Mucosa of descending colon (tissue), 3 donors: Measurements from ENCODE around the gene HBA2. TPM values are rescaled to one million over a fixed set of nuclear protein-coding genes. Genes with fewer than 3 reads are reported as not detected.
A peak's percentile ranks its signal among the peaks of the same experiment; 100 is the strongest.
"Not testable (repeated sequence)": the region's sequence is repeated elsewhere in the genome, so short reads cannot be mapped to it uniquely, and the experiment has no call there.

ENCODE experiments used
- ATAC-seq: fragments of 200-7000 bp; cut with Tn5 transposase; one replicate; pipeline ENCODE4 v1.9.1; 2020; ENCODE audit warnings: mild to moderate bottlenecking, moderate library complexity
- DNase-seq, 3 donors: peaks; one replicate each; pipeline ENCODE4 v3.0.0-alpha.2; 2020
- H3K36me3 ChIP-seq: fragments of 200-600 bp; one replicate; pipeline ENCODE4 v1.8.0; 2021; ENCODE audit warnings: low read depth, mild to moderate bottlenecking
- H3K4me1 ChIP-seq: fragments of 200-600 bp; one replicate; pipeline ENCODE4 v1.8.0; 2021; ENCODE audit warnings: low read depth, mild to moderate bottlenecking
- H3K4me3 ChIP-seq: fragments of 200-600 bp; one replicate; pipeline ENCODE4 v1.8.0; 2021; ENCODE audit warnings: mild to moderate bottlenecking
- H3K9me3 ChIP-seq: fragments of 200-600 bp; one replicate; pipeline ENCODE4 v1.8.0; 2021; ENCODE audit warnings: mild to moderate bottlenecking
- intact Hi-C, 2 donors: fragments of 100-400 bp; cut with DNase I in 1 of 2; cut with micrococcal nuclease in 1 of 2; formaldehyde crosslinking; loops; one replicate each; pipeline versions ENCODE4 v1.11.0 to v1.11.1; 2022; cut with DNase I, micrococcal nuclease
- total RNA-seq, 3 donors: library from RNA; stranded (reverse); fragmentation: NEBNext Ultra II Directional in 2 of 3; extraction: Animal tissue kit (Norgen Biotek cat#: 25700) in 2 of 3; gene quantifications; one replicate each; pipeline versions ENCODE4 v1.2.1 to v1.2.4, GENCODE V29; 2021 to 2023
- TF ChIP-seq, protein P1 (sequence below): fragments of 200-600 bp; IDR thresholded peaks from one replicate; pipeline ENCODE4 v1.8.0; 2022; ENCODE audit warnings: antibody characterized with exemption, mild to moderate bottlenecking
- donor health status: DM: no; HTN: no; CAD: no; lungs with moderate emphysema.
- donor health status: DM: no; HTN: no; CAD: no.
- donor health status: DM: no; HTN: yes; CAD: no.

Gene HBA2
- total RNA-seq, 3 donors from 2014 or later, result 2.9 to 3.4 TPM; not detected in 1

DNA sequence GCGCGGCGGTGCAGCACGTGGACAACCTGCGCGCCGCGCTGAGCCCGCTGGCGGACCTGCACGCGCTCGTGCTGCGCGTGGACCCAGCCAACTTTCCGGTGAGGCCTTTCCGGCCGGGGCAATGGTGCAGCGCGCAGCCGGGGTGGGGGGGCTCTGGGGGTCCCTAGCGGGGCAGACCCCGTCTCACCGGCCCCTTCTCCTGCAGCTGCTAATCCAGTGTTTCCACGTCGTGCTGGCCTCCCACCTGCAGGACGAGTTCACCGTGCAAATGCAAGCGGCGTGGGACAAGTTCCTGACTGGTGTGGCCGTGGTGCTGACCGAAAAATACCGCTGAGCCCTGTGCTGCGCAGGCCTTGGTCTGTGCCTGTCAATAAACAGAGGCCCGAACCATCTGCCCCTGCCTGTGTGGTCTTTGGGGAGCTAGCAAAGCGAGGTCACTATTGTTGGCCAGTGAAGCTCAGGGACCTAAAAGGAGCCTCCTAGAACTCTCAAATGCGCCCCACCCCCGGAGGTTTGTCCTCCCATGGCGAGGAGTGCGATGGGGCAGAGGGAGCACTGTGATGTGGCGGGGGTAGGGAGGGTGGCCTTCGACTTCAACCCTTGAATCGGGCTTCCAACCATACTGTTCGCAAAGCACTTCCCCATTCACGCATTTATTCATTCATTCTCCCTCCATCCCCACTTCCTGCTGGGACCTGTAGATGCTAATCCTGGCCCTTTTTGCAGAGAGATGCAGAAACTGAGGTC is 6.1 kb upstream of the HBA2 start:
- DNase-seq, result peak in 1 of 3 donors; percentile 20
- no peak for ATAC-seq
- TF ChIP-seq, protein P1, sequence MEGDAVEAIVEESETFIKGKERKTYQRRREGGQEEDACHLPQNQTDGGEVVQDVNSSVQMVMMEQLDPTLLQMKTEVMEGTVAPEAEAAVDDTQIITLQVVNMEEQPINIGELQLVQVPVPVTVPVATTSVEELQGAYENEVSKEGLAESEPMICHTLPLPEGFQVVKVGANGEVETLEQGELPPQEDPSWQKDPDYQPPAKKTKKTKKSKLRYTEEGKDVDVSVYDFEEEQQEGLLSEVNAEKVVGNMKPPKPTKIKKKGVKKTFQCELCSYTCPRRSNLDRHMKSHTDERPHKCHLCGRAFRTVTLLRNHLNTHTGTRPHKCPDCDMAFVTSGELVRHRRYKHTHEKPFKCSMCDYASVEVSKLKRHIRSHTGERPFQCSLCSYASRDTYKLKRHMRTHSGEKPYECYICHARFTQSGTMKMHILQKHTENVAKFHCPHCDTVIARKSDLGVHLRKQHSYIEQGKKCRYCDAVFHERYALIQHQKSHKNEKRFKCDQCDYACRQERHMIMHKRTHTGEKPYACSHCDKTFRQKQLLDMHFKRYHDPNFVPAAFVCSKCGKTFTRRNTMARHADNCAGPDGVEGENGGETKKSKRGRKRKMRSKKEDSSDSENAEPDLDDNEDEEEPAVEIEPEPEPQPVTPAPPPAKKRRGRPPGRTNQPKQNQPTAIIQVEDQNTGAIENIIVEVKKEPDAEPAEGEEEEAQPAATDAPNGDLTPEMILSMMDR, result no peak
- Histone ChIP-seq H3K9me3 (no peaks in the 10 kb centered on the region), H3K4me1 (peaks cover 7% of the 10 kb centered on the region), H3K4me3 (no peak overlapping the region), H3K36me3 (no peaks in the 10 kb centered on the region)
- intact Hi-C loops, result no loop called here

DNA sequence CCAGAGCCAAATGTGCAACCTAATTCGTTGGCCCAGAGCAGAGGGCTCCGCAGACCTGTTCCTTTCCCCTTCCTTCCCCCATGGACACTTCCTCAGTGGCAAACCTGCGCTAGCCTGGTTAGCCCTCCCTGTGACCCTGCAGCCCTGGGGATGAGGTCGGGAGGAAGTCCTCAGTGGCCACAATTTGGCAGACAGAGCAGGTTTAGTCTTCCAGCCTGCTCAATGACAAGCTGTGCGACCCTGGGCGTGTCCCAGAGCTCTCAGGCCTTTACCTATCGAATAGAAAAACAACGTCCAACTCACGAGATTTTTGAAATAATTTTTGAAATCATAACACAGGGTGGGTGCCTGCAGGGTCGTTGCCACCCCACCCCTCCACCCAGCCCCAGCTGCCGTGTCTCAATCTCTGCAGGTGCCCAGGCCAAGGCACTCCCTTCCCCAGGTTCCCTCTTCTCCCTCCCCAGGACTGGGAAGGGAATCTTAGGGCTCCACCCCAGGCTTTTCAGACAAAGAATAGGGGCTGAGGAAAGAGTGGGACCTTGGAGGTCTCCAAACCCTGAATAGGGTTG is 5.5 kb upstream of the HBA2 start:
- Histone ChIP-seq H3K4me3 (no peak overlapping the region), H3K36me3 (no peaks in the 10 kb centered on the region), H3K4me1 (peaks cover 7% of the 10 kb centered on the region), H3K9me3 (no peaks in the 10 kb centered on the region)
- intact Hi-C loops, result no loop called here
- ATAC-seq, result no peak
- no peak for DNase-seq
- TF ChIP-seq, protein P1, result no peak

DNA sequence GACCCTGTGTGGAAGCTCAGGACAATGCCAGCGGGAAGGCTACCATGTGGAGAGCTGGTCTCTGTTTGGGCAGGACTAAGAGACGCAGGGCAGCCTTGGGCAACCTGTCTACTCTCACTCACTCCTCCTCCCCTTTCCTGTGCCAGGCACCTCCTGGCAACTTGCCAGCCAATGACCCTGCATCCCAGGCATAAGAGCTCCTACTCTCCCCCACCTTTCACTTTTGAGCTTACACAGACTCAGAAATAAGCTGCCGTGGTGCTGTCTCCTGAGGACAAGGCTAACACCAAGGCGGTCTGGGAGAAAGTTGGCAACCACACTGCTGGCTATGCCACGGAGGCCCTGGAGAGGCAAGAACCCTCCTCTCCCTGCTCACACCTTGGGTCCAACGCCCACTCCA is 4.3 kb upstream of the HBA2 start:
- intact Hi-C loops, result no loop called here
- no peaks in the 10 kb centered on the region for H3K36me3 ChIP-seq
- H3K4me1 ChIP-seq, result peaks cover 7% of the 10 kb centered on the region
- H3K4me3 ChIP-seq, result no peak overlapping the region
- ATAC-seq (no peak), DNase-seq (no peak)
- TF ChIP-seq, protein P1, result no peak
- no peaks in the 10 kb centered on the region for H3K9me3 ChIP-seq

DNA sequence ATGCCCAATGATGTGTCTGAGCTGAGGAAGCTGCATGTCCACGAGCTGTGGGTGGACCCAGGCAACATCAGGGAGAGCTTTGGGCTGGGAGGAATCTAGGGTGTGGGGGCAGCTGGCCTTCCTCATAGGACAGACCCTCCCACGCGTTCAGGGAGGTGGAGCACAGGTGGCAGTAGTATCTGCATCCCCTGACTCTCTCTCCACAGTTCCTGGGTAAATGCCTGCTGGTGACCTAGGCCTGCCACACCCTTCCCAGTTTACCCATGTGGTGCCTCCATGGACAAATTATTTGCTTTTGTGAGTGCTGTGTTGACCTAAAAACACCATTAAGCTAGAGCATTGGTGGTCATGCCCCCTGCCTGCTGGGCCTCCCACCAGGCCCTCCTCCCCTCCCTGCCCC is 3.7 kb upstream of the HBA2 start:
- H3K36me3 ChIP-seq, result no peaks in the 10 kb centered on the region
- H3K4me1 ChIP-seq, result peaks cover 7% of the 10 kb centered on the region
- H3K9me3 ChIP-seq, result no peaks in the 10 kb centered on the region
- TF ChIP-seq, protein P1, result no peak
- DNase-seq (no peak), ATAC-seq (no peak)
- intact Hi-C loops, result no loop called here
- no peak overlapping the region for H3K4me3 ChIP-seq

DNA sequence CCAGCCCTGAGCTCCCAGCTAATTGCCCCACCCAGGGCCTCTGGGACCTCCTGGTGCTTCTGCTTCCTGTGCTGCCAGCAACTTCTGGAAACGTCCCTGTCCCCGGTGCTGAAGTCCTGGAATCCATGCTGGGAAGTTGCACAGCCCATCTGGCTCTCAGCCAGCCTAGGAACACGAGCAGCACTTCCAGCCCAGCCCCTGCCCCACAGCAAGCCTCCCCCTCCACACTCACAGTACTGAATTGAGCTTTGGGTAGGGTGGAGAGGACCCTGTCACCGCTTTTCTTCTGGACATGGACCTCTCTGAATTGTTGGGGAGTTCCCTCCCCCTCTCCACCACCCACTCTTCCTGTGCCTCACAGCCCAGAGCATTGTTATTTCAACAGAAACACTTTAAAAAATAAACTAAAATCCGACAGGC is 2.6 kb upstream of the HBA2 start:
- ATAC-seq, result peak; percentile 61
- H3K9me3 ChIP-seq, H3K4me1 ChIP-seq, H3K36me3 ChIP-seq, intact Hi-C loops, H3K4me3 ChIP-seq: not testable (repeated sequence)
- DNase-seq, result peak in 1 of 3 donors; percentile 28

DNA sequence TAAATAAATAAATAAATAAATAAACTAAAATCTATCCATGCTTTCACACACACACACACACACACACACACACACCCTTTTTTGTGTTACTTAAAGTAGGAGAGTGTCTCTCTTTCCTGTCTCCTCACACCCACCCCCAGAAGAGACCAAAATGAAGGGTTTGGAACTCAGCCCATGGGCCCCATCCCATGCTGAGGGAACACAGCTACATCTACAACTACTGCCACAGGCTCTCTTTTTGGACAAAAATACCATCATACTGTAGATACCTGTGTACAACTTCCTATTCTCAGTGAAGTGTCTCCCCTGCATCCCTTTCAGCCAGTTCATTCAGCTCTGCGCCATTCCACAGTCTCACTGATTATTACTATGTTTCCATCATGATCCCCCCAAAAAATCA is 1.9 kb upstream of the HBA2 start:
- H3K36me3 ChIP-seq, result no peaks in the 10 kb centered on the region
- TF ChIP-seq, protein P1, result no peak
- H3K9me3 ChIP-seq, result no peaks in the 10 kb centered on the region
- no peak overlapping the region for H3K4me3 ChIP-seq
- peaks cover 4% of the 10 kb centered on the region for H3K4me1 ChIP-seq
- DNase-seq (no peak), ATAC-seq (no peak)
- intact Hi-C loops, result no loop called here

DNA sequence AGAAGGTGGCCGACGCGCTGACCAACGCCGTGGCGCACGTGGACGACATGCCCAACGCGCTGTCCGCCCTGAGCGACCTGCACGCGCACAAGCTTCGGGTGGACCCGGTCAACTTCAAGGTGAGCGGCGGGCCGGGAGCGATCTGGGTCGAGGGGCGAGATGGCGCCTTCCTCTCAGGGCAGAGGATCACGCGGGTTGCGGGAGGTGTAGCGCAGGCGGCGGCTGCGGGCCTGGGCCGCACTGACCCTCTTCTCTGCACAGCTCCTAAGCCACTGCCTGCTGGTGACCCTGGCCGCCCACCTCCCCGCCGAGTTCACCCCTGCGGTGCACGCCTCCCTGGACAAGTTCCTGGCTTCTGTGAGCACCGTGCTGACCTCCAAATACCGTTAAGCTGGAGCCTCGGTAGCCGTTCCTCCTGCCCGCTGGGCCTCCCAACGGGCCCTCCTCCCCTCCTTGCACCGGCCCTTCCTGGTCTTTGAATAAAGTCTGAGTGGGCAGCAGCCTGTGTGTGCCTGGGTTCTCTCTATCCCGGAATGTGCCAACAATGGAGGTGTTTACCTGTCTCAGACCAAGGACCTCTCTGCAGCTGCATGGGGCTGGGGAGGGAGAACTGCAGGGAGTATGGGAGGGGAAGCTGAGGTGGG is 657 bp downstream of the HBA2 start:
- H3K4me1 ChIP-seq, ATAC-seq, H3K36me3 ChIP-seq, intact Hi-C loops, DNase-seq, H3K4me3 ChIP-seq, H3K9me3 ChIP-seq: not testable (repeated sequence)

DNA sequence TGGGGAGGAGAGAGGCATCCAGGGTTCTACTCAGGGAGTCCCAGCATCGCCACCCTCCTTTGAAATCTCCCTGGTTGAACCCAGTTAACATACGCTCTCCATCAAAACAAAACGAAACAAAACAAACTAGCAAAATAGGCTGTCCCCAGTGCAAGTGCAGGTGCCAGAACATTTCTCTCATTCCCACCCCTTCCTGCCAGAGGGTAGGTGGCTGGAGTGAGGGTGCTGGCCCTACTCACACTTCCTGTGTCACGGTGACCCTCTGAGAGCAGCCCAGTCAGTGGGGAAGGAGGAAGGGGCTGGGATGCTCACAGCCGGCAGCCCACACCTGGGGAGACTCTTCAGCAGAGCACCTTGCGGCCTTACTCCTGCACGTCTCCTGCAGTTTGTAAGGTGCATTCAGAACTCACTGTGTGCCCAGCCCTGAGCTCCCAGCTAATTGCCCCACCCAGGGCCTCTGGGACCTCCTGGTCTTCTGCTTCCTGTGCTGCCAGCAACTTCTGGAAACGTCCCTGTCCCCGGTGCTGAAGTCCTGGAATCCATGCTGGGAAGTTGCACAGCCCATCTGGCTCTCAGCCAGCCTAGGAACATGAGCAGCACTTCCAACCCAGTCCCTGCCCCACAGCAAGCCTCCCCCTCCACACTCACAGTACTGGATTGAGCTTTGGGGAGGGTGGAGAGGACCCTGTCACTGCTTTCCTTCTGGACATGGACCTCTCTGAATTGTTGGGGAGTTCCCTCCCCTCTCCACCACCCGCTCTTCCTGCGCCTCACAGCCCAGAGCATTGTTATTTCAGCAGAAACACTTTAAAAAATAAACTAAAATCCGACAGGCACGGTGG is 1.5 kb downstream of the HBA2 start:
- H3K4me3 ChIP-seq, H3K9me3 ChIP-seq, H3K36me3 ChIP-seq, H3K4me1 ChIP-seq, intact Hi-C loops: not testable (repeated sequence)
- DNase-seq (peak in 1 of 3 donors; percentile 38), ATAC-seq (peak; percentile 20)
